Prostate gland (tissue), 2 donors: Measurements from ENCODE around the gene GGT7.

Experiments used
- POLR2A ChIP-seq: fragments of 450-650 bp; IDR thresholded peaks from one replicate; pipeline ENCODE4 v1.6.1; 2016; ENCODE audit warnings: antibody characterized with exemption, mild to moderate bottlenecking
- POLR2AphosphoS5 ChIP-seq: sonication (generic); formaldehyde crosslinking; IDR thresholded peaks from one replicate; pipeline ENCODE4 v1.6.1; 2017; ENCODE audit warnings: antibody characterized with exemption
- TF ChIP-seq, protein P1 (sequence below), 4 experiments: fragments of 200-600 bp in 2 of 4; fragments of 450-650 bp in 2 of 4; sonication (generic) in 2 of 4; IDR thresholded peaks; 1 replicate in 3 of 4; 2 replicates in 1 of 4; pipeline ENCODE4 v1.5.1; 2016 to 2019; ENCODE audit warnings: antibody characterized with exemption in 4 of 4, mild to moderate bottlenecking in 2 of 4, moderate library complexity in 2 of 4

DNA sequence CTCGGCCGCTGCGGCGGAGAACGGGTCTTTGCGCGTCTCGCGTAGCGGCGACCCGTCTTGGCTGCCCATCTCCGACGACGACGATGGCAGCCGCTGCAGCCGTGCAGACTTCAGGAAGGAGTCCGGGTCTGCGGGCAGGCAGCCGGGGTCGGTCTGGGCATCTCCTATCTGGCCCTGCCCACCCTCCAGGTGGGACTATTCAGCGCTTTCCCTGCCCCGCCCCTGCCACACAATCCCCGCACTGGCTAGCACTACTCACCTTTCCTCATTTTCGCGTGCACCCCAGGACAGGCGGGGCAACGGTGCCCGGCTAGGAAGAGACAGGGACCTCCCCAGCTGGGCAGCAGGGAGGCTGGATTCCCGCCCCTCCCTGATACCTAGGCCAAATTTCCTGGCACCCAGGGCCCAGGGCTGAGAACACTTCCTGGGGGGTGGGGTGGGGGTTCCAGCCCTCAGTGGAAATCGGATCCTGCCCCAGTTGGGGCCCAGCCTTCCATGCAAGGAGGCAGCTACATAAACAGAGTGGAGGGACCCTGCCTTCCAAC lies 9.2 kb downstream of the GGT7 start:
- TF ChIP-seq, protein P1, sequence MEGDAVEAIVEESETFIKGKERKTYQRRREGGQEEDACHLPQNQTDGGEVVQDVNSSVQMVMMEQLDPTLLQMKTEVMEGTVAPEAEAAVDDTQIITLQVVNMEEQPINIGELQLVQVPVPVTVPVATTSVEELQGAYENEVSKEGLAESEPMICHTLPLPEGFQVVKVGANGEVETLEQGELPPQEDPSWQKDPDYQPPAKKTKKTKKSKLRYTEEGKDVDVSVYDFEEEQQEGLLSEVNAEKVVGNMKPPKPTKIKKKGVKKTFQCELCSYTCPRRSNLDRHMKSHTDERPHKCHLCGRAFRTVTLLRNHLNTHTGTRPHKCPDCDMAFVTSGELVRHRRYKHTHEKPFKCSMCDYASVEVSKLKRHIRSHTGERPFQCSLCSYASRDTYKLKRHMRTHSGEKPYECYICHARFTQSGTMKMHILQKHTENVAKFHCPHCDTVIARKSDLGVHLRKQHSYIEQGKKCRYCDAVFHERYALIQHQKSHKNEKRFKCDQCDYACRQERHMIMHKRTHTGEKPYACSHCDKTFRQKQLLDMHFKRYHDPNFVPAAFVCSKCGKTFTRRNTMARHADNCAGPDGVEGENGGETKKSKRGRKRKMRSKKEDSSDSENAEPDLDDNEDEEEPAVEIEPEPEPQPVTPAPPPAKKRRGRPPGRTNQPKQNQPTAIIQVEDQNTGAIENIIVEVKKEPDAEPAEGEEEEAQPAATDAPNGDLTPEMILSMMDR (IDR thresholded peaks at IDR 0.05), result no peak
- TF ChIP-seq POLR2AphosphoS5, result no peak
- no peak for TF ChIP-seq POLR2A
